Ishikawa (cell line): ENCODE results near the gene CYP8B1.

ENCODE experiments used
- CEBPB ChIP-seq: IDR thresholded peaks from 2 replicates; pipeline ENCODE4 v1.6.1; 2012
- CREB1 ChIP-seq: IDR thresholded peaks from 2 replicates; pipeline ENCODE4 v1.6.1; 2012; ENCODE audit warnings: low read depth
- EGR1 ChIP-seq: IDR thresholded peaks from 2 replicates; pipeline ENCODE4 v1.6.1; 2012
- EP300 ChIP-seq: IDR thresholded peaks from 2 replicates; pipeline ENCODE4 v1.6.1; 2012; ENCODE audit warnings: borderline replicate concordance
- FOXM1 ChIP-seq: IDR thresholded peaks from 2 replicates; pipeline ENCODE4 v1.6.1; 2012; ENCODE audit warnings: low read depth, borderline replicate concordance
- MAX ChIP-seq: IDR thresholded peaks from 2 replicates; pipeline ENCODE4 v1.6.1; 2012
- NFIC ChIP-seq: IDR thresholded peaks from 2 replicates; pipeline ENCODE4 v1.6.1; 2012
- RAD21 ChIP-seq: IDR thresholded peaks from 2 replicates; pipeline ENCODE4 v1.6.1; 2012; ENCODE audit warnings: low read depth
- TAF1 ChIP-seq: IDR thresholded peaks from 2 replicates; pipeline ENCODE4 v1.6.1; 2012; ENCODE audit warnings: low read depth, mild to moderate bottlenecking
- TCF12 ChIP-seq: IDR thresholded peaks from 2 replicates; pipeline ENCODE4 v1.6.1; 2012; ENCODE audit warnings: low read depth
- TEAD4 ChIP-seq: IDR thresholded peaks from 2 replicates; pipeline ENCODE4 v1.6.1; 2012
- YY1 ChIP-seq: IDR thresholded peaks from 2 replicates; pipeline ENCODE4 v1.6.1; 2012; ENCODE audit warnings: low read depth
- ZBTB7A ChIP-seq: IDR thresholded peaks from 2 replicates; pipeline ENCODE4 v1.6.1; 2012; ENCODE audit warnings: low read depth
- TF ChIP-seq, protein P1 (sequence below): IDR thresholded peaks from 2 replicates; pipeline ENCODE4 v1.6.1; 2012; ENCODE audit warnings: low read depth, mild to moderate bottlenecking
- TF ChIP-seq, protein P2 (sequence below): IDR thresholded peaks from 2 replicates; pipeline ENCODE4 v1.6.1; 2012

CYP8B1 gene

DNA sequence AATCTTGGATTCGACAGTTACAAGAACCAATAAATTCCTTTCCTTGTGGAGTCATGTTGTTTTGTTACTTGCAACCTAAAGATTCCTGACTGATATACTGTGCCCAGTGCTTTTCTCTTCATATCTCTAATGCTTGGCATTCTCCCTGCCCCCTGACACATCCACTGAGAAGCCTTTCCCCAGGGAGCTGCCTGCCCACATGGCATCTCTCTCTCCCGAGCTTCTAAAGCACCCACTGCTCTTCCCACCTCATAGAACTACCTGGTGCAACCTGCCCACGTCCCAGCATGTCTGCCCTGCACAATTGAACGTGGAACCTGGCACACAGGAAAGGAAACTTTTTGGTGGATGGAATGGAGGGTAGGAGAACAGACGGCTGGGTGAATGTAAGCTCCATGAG lies 6.8 kb downstream of the CYP8B1 start:
- TF ChIP-seq ZBTB7A (no peak), RAD21 (no peak), TCF12 (no peak)
- TF ChIP-seq, protein P1, sequence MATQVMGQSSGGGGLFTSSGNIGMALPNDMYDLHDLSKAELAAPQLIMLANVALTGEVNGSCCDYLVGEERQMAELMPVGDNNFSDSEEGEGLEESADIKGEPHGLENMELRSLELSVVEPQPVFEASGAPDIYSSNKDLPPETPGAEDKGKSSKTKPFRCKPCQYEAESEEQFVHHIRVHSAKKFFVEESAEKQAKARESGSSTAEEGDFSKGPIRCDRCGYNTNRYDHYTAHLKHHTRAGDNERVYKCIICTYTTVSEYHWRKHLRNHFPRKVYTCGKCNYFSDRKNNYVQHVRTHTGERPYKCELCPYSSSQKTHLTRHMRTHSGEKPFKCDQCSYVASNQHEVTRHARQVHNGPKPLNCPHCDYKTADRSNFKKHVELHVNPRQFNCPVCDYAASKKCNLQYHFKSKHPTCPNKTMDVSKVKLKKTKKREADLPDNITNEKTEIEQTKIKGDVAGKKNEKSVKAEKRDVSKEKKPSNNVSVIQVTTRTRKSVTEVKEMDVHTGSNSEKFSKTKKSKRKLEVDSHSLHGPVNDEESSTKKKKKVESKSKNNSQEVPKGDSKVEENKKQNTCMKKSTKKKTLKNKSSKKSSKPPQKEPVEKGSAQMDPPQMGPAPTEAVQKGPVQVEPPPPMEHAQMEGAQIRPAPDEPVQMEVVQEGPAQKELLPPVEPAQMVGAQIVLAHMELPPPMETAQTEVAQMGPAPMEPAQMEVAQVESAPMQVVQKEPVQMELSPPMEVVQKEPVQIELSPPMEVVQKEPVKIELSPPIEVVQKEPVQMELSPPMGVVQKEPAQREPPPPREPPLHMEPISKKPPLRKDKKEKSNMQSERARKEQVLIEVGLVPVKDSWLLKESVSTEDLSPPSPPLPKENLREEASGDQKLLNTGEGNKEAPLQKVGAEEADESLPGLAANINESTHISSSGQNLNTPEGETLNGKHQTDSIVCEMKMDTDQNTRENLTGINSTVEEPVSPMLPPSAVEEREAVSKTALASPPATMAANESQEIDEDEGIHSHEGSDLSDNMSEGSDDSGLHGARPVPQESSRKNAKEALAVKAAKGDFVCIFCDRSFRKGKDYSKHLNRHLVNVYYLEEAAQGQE: no peak

DNA sequence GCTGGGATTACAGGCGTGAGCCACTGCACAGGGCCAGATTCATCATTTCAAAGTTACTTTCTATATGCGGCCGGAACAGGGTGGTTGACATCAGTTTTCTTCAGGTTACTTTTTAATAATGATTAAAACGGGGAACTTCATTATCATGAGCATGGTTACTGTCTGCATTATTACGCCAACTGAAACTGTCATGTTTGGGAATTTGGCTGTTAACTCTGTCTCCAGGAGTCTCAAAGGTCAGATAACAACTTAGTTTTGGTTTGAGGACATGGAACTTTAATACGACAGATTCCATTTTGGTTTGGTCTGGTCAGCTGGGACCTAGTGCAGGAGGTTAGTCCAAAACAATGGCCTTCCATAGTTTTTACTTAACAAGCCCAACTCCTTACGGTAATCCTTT lies 8.5 kb downstream of the CYP8B1 start:
- no peak for TF ChIP-seq CEBPB
- no peak for TF ChIP-seq ZBTB7A
- no peak for TF ChIP-seq NFIC

DNA sequence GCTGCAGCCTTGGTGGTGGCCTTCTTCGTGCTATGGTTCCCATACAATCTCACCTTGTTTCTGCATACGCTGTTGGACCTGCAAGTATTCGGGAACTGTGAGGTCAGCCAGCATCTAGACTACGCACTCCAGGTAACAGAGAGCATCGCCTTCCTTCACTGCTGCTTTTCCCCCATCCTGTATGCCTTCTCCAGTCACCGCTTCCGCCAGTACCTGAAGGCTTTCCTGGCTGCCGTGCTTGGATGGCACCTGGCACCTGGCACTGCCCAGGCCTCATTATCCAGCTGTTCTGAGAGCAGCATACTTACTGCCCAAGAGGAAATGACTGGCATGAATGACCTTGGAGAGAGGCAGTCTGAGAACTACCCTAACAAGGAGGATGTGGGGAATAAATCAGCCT lies 10.4 kb downstream of the CYP8B1 start:
- TF ChIP-seq TCF12 (no peak), TAF1 (no peak), MAX (no peak), EGR1 (no peak), CREB1 (no peak)
- TF ChIP-seq, protein P2, sequence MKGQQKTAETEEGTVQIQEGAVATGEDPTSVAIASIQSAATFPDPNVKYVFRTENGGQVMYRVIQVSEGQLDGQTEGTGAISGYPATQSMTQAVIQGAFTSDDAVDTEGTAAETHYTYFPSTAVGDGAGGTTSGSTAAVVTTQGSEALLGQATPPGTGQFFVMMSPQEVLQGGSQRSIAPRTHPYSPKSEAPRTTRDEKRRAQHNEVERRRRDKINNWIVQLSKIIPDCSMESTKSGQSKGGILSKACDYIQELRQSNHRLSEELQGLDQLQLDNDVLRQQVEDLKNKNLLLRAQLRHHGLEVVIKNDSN: no peak

- no peak for TF ChIP-seq MAX
- TF ChIP-seq, protein P2: no peak
- TF ChIP-seq CEBPB: no peak
- TF ChIP-seq TAF1: no peak
- TF ChIP-seq RAD21: no peak
- no peak for TF ChIP-seq TEAD4
- no peak for TF ChIP-seq NFIC
- TF ChIP-seq CREB1: no peak
- no peak for TF ChIP-seq EGR1
- no peak for TF ChIP-seq TCF12
Observed at GRCh38 chr3:42864321-42864950, 11.2 kb downstream of the CYP8B1 start.

DNA sequence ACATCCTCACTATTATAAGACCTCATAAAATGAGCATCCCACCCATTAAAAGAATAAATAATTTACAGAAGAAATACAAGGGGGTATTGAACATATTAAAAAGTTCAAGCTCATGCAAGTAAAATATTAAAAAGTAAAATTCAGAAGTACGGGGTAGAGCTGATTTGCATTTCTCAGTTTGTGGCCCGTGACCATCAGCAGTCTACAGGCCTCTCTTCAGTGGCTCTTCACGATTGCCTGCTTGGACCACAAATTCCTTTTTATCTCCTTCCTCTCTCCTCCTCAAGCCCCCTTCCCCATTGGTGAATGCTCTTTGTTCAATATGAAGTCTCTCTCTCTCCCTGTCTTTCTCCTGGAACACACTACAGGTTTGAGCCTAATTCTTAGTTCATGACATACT lies 19.1 kb downstream of the CYP8B1 start:
- TF ChIP-seq, protein P1: no peak
- TF ChIP-seq TAF1 (no peak), FOXM1 (no peak)

GRCh38 chr3:42855547-42856380 lies 19.9 kb downstream of the CYP8B1 start:
- no peak for TF ChIP-seq TCF12
- no peak for TF ChIP-seq YY1
- TF ChIP-seq RAD21: no peak
- TF ChIP-seq TAF1: no peak
- no peak for TF ChIP-seq ZBTB7A
- no peak for TF ChIP-seq TEAD4
- no peak for TF ChIP-seq MAX
- no peak for TF ChIP-seq EP300
- TF ChIP-seq, protein P2: no peak
- no peak for TF ChIP-seq NFIC
- TF ChIP-seq, protein P1: no peak
- TF ChIP-seq CEBPB: no peak
- TF ChIP-seq CREB1: no peak
- no peak for TF ChIP-seq EGR1
